Fibroblast of mammary gland (primary cell): Measurements from ENCODE around the gene SF1.
"Not testable (repeated sequence)": the region's sequence is repeated elsewhere in the genome, so short reads cannot be mapped to it uniquely, and the experiment has no call there.

Experiments
- DNase-seq: peaks from one replicate; pipeline ENCODE4 v3.0.0-alpha.2; 2010; ENCODE audit warnings: low read depth
- H3K4me3 ChIP-seq: 2 replicates; pipeline ENCODE4 v1.5.1; 2011; ENCODE audit warnings: low read depth, mild to moderate bottlenecking, low read length, moderate library complexity; ENCODE audit not compliant: control insufficient read depth
- TF ChIP-seq, protein P1 (sequence below): conservative IDR thresholded peaks from 2 replicates; pipeline ENCODE4 v1.5.1; 2011; ENCODE audit warnings: low read depth, low read length, inconsistent platforms; ENCODE audit not compliant: control insufficient read depth, insufficient read depth

The SF1 gene

DNA sequence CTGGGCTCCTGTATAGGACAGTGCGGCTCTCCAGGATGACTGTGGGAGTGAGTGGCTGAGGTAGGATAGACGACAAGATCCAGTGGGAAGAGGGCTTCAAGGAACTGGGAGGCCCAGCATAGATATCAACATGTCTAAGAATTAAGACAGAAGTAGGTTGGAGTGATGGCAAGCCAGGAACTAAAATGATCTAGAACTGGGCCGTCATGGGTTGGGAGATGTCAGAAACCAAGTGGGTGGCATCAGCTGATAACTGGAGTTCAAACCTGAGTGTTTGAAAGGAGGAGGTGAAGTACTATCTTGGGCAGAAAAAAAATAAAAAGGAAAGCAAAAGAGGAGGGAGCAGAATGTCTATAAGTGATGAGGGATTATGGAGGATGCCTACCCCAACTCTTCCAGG, 39.1 kb upstream of the SF1 start:
- no peak for DNase-seq
- no peak overlapping the region for H3K4me3 ChIP-seq
- TF ChIP-seq, protein P1, sequence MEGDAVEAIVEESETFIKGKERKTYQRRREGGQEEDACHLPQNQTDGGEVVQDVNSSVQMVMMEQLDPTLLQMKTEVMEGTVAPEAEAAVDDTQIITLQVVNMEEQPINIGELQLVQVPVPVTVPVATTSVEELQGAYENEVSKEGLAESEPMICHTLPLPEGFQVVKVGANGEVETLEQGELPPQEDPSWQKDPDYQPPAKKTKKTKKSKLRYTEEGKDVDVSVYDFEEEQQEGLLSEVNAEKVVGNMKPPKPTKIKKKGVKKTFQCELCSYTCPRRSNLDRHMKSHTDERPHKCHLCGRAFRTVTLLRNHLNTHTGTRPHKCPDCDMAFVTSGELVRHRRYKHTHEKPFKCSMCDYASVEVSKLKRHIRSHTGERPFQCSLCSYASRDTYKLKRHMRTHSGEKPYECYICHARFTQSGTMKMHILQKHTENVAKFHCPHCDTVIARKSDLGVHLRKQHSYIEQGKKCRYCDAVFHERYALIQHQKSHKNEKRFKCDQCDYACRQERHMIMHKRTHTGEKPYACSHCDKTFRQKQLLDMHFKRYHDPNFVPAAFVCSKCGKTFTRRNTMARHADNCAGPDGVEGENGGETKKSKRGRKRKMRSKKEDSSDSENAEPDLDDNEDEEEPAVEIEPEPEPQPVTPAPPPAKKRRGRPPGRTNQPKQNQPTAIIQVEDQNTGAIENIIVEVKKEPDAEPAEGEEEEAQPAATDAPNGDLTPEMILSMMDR: no peak

DNA sequence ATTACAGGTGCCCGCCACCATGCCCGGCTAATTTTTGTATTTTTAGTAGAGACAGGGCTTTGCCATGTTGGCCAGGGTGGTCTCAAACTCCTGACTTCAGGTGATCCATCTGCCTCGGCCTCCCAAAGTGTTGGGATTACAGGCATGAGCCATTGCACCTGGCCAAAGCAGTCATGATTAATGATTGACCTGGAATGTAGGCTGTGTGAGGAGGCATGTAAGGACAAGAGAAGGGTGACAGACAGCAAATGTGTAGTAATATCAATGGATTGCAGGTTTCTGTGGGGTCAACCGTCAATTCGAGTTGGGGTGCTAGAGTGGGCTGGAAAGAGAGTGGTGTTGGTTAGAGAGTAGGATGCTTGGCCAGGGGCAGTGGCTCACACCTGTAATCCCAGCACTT, 37.1 kb upstream of the SF1 start:
- DNase-seq, H3K4me3 ChIP-seq: not testable (repeated sequence)

DNA sequence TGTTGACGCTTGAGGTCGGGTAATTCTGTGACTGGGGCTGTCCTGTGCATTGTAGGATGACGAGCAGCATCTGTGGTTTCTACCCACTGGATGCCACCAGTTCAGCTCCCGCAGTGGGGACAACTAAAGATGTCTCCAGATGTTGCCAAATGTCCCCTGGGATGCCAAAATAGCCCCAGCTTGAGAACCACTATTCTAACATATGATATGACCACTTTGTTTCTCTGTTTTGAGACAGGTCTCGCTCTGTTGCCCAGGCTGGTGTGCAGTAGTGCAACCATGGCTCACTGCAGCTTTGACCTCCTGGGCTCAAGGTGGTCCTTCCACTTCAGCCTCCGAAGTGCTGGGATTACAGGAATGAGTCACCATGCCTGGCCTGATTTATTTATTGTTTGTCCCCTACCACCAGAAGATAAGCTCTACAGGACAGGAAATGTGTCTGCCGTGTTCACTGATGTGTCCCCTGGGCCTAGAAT, 36.4 kb upstream of the SF1 start:
- DNase-seq: no peak
- TF ChIP-seq, protein P1: no peak

DNA sequence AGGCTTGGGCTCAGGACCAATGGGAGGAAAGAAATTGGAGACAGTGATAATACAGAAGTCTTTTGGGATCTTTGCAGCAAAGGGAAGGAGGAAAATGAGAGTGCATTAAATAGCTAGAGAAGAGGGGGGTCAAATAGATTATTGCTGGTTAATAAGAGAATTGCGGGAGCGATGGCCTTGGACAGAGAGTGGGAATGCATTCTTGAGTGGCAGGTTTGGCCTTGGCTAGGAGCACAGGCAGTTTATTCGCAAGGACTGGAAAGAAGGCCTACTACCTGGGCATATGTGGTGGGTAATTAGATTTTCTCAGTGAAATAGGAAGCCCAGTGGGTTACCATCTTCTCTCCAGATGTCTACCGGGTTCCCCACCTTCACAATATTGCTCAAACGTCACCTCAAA, 35.5 kb upstream of the SF1 start:
- TF ChIP-seq, protein P1: no peak
- no peak for DNase-seq
- no peak overlapping the region for H3K4me3 ChIP-seq

More for the DNA sequence above, 36.4 kb upstream of the SF1 start:
- H3K4me3 ChIP-seq: no peak overlapping the region

DNA sequence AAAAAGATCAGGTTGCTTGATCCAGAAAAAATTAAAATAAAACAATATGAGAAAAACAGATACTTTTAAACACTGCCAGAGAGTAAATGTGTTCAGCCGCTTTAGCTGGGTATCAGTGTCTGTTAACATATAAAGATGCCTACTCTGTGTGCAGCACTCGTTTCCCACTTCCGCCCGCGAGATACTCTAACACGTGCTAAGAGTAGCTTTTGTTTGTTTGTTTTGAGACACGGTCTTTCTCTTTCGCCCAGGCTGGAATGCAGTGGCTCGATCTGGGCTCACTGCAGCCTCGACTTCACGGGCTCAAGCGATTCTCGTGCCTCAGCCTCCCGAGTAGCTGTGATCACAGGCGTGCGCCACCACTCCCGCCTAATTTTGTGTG, 32.5 kb upstream of the SF1 start:
- TF ChIP-seq, protein P1: no peak
- H3K4me3 ChIP-seq: peak overlapping the region; percentile 91
- no peak for DNase-seq

DNA sequence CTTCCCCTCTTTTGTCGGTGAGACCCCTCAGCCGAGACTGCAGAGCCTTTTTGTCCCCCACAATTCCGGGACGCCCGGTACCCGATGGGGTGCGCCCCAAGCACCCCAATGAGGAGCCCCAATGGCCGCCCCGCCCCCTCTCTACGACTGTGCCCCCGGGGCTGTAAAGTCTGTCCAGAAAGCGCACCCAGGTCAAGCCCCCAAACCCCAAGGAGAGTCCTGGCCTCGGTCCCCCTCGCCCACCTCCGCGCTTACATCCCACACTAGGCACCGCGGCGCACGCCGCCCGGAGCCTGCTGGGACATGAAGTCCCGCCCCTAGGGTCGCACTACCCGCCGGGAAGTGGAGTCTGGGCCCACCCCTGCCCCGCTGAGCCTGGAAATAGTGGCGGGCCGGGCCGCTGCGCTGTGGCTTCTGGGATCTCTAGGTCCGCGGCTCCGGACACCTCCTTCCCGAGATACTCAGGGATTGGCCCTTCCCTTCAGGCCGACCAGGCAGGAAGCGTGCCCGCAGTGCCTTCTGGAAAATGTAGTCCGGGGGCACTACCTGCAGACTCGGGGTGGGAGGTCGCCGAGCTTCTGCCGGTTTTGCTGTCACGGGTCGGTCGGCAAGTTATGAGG, 32.0 kb upstream of the SF1 start, which contains the start of gene MEN1:
Gene MEN1 (minus strand): TSS at position 281 of the 620 bp plus-strand sequence. CDS start 442 bp downstream, outside the sequence.
- DNase-seq: peak; percentile 92
- peak within 1 kb of the TSS; percentile 91 for H3K4me3 ChIP-seq
- TF ChIP-seq, protein P1: no peak

DNA sequence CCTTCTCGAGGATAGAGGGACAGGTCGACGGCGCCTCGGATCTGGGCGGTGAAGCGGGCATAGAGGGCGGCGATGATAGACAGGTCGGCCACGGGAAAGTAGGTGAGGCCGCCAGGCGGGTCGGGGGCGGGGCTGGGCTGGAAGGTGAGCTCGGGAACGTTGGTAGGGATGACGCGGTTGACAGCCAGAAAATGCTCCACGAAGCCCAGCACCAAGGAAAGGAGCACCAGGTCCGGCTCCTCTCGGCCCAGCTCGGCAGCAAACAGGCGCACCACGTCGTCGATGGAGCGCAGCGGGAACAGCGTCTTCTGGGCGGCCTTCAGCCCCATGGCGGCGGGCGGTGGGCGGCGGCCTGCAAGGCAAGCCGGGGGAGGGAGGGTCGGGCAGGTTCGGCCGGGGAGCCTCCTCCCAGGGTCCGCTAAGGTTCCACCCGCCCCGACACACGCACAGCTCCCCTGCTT, 31.5 kb upstream of the SF1 start:
- peak overlapping the region; percentile 91 for H3K4me3 ChIP-seq
- no peak for DNase-seq
- TF ChIP-seq, protein P1: no peak
